ENCODE data around the gene LNPEP.

Gene LNPEP

DNA sequence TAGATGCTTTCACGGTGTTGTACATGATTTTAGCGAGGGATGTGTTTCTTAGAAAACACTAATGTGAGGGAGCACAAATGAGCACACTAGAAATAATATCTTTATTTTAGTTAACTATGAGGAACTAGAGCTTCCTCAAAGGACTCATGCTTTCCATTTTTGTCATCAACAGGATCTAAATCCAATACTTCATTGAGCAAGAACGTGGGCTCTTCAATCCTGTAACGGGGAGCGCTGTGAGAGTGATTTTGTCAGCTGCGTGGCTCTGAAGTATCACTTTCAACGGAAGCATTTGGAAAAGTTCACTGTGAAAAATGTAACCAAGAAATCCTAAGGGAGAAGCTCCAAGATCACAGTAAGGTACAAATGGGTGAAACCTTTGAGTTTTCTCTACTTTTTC, 113.3 kb downstream of the LNPEP start:
- Histone ChIP-seq H3K27ac (no peak overlapping the region), H3K36me3 (replicated peaks) (no peaks in the 10 kb centered on the region), H3K27me3 (replicated peaks) (no peaks in the 10 kb centered on the region), H3K4me3 (ENCODE audit: low read depth, low read length) (no peak overlapping the region)
- DNase-seq: no peak
- in situ Hi-C loops (cut with HindIII; ENCODE audit: low pct_ligation_motif_present, low sequenced_read_pairs): no loop called here
- TF ChIP-seq CTCF (IDR thresholded peaks at IDR 0.05; ENCODE audit: low read depth, low read length, missing control alignments): no peak

DNA sequence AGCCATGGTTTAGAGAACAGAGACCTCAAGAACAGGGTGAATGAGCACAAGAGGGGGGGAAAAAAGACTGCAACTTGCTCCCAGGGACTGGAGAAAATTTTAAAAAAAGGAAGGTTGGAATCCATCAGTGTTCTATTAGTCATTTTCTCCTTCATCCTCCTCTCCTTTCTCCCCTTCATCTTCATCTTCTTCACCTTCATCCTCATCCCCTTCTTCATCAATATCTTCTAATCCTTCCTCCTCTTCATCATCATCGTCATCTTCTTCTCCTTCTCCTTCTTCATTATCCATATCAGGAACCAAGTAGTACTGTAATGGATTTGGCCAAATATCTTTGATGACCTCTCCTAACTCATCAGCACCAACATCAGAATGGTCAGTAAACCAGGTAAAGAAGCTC, 120.4 kb downstream of the LNPEP start:
- H3K4me3 ChIP-seq (ENCODE audit: low read depth, low read length): no peak overlapping the region
- no peaks in the 10 kb centered on the region for H3K27me3 ChIP-seq (replicated peaks)
- in situ Hi-C loops (cut with HindIII; ENCODE audit: low pct_ligation_motif_present, low sequenced_read_pairs): no loop called here
- TF ChIP-seq CTCF (IDR thresholded peaks at IDR 0.05; ENCODE audit: low read depth, low read length, missing control alignments): no peak
- H3K27ac ChIP-seq: no peak overlapping the region
- no peak for DNase-seq
- H3K36me3 ChIP-seq (replicated peaks): no peaks in the 10 kb centered on the region

GRCh38 chr5:97062046-97062445, 126.2 kb downstream of the LNPEP start:
- Histone ChIP-seq H3K27ac (no peak overlapping the region), H3K36me3 (replicated peaks) (no peaks in the 10 kb centered on the region), H3K4me3 (ENCODE audit: low read depth, low read length) (no peak overlapping the region), H3K27me3 (replicated peaks) (no peaks in the 10 kb centered on the region)
- DNase-seq: no peak
- in situ Hi-C loops (cut with HindIII; ENCODE audit: low pct_ligation_motif_present, low sequenced_read_pairs): no loop called here
- TF ChIP-seq CTCF (IDR thresholded peaks at IDR 0.05; ENCODE audit: low read depth, low read length, missing control alignments): no peak

DNA sequence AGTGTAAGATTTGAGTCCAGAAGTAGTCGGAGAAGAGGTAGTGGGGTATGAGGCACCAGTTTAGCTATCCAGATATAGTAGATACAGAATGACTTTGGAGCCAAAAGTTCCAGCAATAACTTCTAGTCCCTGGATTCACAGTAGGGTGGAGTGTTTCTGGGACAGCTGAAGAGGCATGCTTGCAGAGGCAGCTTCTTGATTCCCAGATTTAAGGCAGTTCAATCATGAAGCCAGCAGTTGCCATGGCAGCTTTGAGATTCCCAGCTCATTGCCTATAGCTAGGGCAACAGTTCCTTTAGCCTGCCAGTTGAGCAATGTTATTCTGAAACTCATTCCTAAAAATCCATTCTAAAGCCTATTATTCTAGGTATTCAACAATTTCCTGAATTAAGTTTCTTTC, 127.4 kb downstream of the LNPEP start:
- no peak overlapping the region for H3K27ac ChIP-seq
- no peaks in the 10 kb centered on the region for H3K36me3 ChIP-seq (replicated peaks)
- no peak for TF ChIP-seq CTCF (IDR thresholded peaks at IDR 0.05; ENCODE audit: low read depth, low read length, missing control alignments)
- no peak for DNase-seq
- H3K27me3 ChIP-seq (replicated peaks): no peaks in the 10 kb centered on the region
- in situ Hi-C loops (cut with HindIII; ENCODE audit: low pct_ligation_motif_present, low sequenced_read_pairs): no loop called here
- H3K4me3 ChIP-seq (ENCODE audit: low read depth, low read length): no peak overlapping the region

GRCh38 chr5:97065475-97065874, 129.6 kb downstream of the LNPEP start:
- TF ChIP-seq CTCF (IDR thresholded peaks at IDR 0.05; ENCODE audit: low read depth, low read length, missing control alignments): no peak
- Histone ChIP-seq H3K4me3 (ENCODE audit: low read depth, low read length) (no peak overlapping the region), H3K36me3 (replicated peaks) (no peaks in the 10 kb centered on the region), H3K27me3 (replicated peaks) (no peaks in the 10 kb centered on the region), H3K27ac (no peak overlapping the region)
- DNase-seq: no peak
- in situ Hi-C loops (cut with HindIII; ENCODE audit: low pct_ligation_motif_present, low sequenced_read_pairs): no loop called here

DNA sequence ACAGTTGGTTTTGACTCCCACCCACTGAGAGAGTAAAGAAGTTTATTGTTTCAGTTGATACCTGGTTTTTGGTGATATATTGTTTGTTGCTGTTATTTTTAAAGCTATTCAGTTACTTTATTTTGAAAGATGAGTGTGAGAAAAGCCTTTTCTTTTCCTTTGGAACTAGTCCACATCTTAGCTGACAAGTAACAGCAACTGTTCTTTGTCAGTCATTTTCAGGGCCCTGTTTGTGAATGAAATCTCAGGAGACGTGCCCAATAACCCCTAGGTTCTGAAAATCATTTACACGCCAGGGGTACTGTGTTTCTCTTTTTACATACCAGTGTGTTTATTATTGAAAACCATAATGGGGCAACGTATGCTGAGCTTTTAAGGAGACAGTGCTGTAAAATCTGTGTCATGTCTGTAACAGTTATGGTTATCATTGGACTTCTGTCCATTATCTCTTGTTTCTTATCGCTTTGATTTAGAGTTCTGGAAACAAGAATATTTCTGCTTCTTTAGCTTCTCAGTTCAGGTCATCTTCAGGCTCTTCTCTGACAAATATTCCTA, 131.5 kb downstream of the LNPEP start:
- no peak overlapping the region for H3K4me3 ChIP-seq (ENCODE audit: low read depth, low read length)
- no peak for TF ChIP-seq CTCF (IDR thresholded peaks at IDR 0.05; ENCODE audit: low read depth, low read length, missing control alignments)
- H3K36me3 ChIP-seq (replicated peaks): no peaks in the 10 kb centered on the region
- no peaks in the 10 kb centered on the region for H3K27me3 ChIP-seq (replicated peaks)
- in situ Hi-C loops (cut with HindIII; ENCODE audit: low pct_ligation_motif_present, low sequenced_read_pairs): no loop called here
- H3K27ac ChIP-seq: no peak overlapping the region
- no peak for DNase-seq
